Spleen (tissue), 7 donors: ENCODE measurements around the gene PDZD2.

Experiments
- CTCF ChIP-seq, 11 experiments: fragments of 200-600 bp in 7 of 11; fragments of 450-650 bp in 4 of 11; sonication (generic) in 4 of 11; IDR thresholded peaks in 8 of 11; conservative IDR thresholded peaks in 3 of 11; 1 replicate in 7 of 11; 2 replicates in 4 of 11; pipeline versions ENCODE4 v1.4.0 to v1.8.0; 2016 to 2021; ENCODE audit warnings: antibody characterized with exemption in 11 of 11, inconsistent platforms in 4 of 11, mild to moderate bottlenecking in 1 of 11
- POLR2A ChIP-seq, 3 donors: fragments of 450-650 bp; IDR thresholded peaks; one replicate each; pipeline ENCODE4 v1.5.1; 2017; ENCODE audit warnings: antibody characterized with exemption in 3 of 3, mild to moderate bottlenecking in 1 of 3
- POLR2AphosphoS5 ChIP-seq, 3 donors: sonication (generic); formaldehyde crosslinking; IDR thresholded peaks; one replicate each; pipeline ENCODE4 v1.5.1; 2017; ENCODE audit warnings: antibody characterized with exemption in 3 of 3
- donor health status: DM: no; HTN: no; CAD: no; lungs with moderate emphysema.
- donor health status: DM: no; HTN: no; CAD: no.
- donor health status: DM: no; HTN: no; CAD: no.

GRCh38 chr5:31819926-31820516, 181.1 kb downstream of the PDZD2 start:
- no peak for TF ChIP-seq CTCF (IDR thresholded peaks at IDR 0.05 in 8 of 11, conservative IDR thresholded peaks at IDR 0.05 in 3 of 11)
- no peak for TF ChIP-seq POLR2A (IDR thresholded peaks at IDR 0.05)
- no peak for TF ChIP-seq POLR2AphosphoS5 (IDR thresholded peaks at IDR 0.05)
